SU-DHL-6 (cell line): ENCODE results near the gene CISD1.
A peak's percentile ranks its signal among the peaks of the same experiment; 100 is the strongest.

Source experiments
- H2AFZ ChIP-seq: fragments of 200-600 bp; sonication (generic); 2 replicates; pipeline ENCODE4 v1.6.1; 2014; ENCODE audit warnings: low read depth, mild to moderate bottlenecking, moderate library complexity, mixed read lengths, antibody characterized with exemption, low read length; ENCODE audit not compliant: severe bottlenecking
- H3F3A ChIP-seq: fragments of 200-600 bp; shearing (Covaris generic); 2 replicates; pipeline ENCODE4 v1.6.0; 2016; ENCODE audit warnings: antibody characterized with exemption, mild to moderate bottlenecking; ENCODE audit not compliant: insufficient read depth
- H3K27ac ChIP-seq: fragments of 200-600 bp; sonication (generic); 2 replicates; pipeline ENCODE4 v1.5.1; 2016; ENCODE audit warnings: low read depth, mild to moderate bottlenecking, low read length, moderate library complexity, mixed read lengths
- H3K27me3 ChIP-seq: fragments of 200-600 bp; sonication (generic), shearing (Covaris generic); 2 replicates; pipeline ENCODE4 v1.6.0; 2014; ENCODE audit warnings: mild to moderate bottlenecking, low read length
- H3K36me3 ChIP-seq: fragments of 200-600 bp; sonication (generic); 2 replicates; pipeline ENCODE4 v1.6.1; 2014; ENCODE audit warnings: mild to moderate bottlenecking, low read length, mixed read lengths
- H3K4me2 ChIP-seq: fragments of 300-600, 200-600 bp; shearing (Covaris generic), sonication (generic); 2 replicates; pipeline ENCODE4 v1.6.0; 2014; ENCODE audit warnings: low read length, low read depth, mild to moderate bottlenecking; ENCODE audit not compliant: poor library complexity, severe bottlenecking
- H3K4me3 ChIP-seq: fragments of 200-600 bp; sonication (generic); 2 replicates; pipeline ENCODE4 v1.5.1; 2014; ENCODE audit warnings: antibody characterized with exemption, low read length, mild to moderate bottlenecking, mixed read lengths; ENCODE audit not compliant: insufficient read depth, poor library complexity, severe bottlenecking
- H3K79me2 ChIP-seq: fragments of 200-600 bp; sonication (generic); 2 replicates; pipeline ENCODE4 v1.6.1; 2014; ENCODE audit warnings: mild to moderate bottlenecking, low read length, moderate library complexity; ENCODE audit not compliant: insufficient read depth
- H3K9ac ChIP-seq: fragments of 200-600 bp; sonication (generic); 2 replicates; pipeline ENCODE4 v1.7.0; 2014; ENCODE audit warnings: mild to moderate bottlenecking, low read length
- H3K9me2 ChIP-seq: fragments of 200-600 bp; sonication (generic); replicated peaks from 2 replicates; pipeline ENCODE4 v1.6.1; 2014; ENCODE audit warnings: low read length; ENCODE audit not compliant: insufficient read depth
- H3K9me3 ChIP-seq: fragments of 200-600 bp; sonication (generic); 2 replicates; pipeline ENCODE4 v1.6.1; 2014; ENCODE audit warnings: low read length, mixed read lengths; ENCODE audit not compliant: insufficient read depth
- H4K20me1 ChIP-seq: fragments of 200-600 bp; sonication (generic); 2 replicates; pipeline ENCODE4 v1.6.1; 2014; ENCODE audit warnings: low read depth, mild to moderate bottlenecking, antibody characterized with exemption, low read length, moderate library complexity, mixed read lengths
- CTCF ChIP-seq: fragments of 200-600 bp; sonication (generic); IDR thresholded peaks from one replicate; pipeline ENCODE4 v1.5.1; 2017; ENCODE audit warnings: antibody characterized with exemption, mild to moderate bottlenecking, low read length, moderate library complexity; ENCODE audit not compliant: insufficient read depth, poor library complexity, severe bottlenecking
- EZH2phosphoT487 ChIP-seq: fragments of 200-600 bp; sonication (generic), shearing (Covaris generic); conservative IDR thresholded peaks from 2 replicates; pipeline ENCODE4 v1.6.1; 2018; ENCODE audit warnings: mild to moderate bottlenecking, antibody characterized with exemption, low read length, moderate library complexity, mixed read lengths

The CISD1 gene

GRCh38 chr10:58299580-58299979 is 30.6 kb downstream of the CISD1 start:
- peak; percentile 74 for TF ChIP-seq CTCF
- TF ChIP-seq EZH2phosphoT487, result no peak
- H3K79me2 ChIP-seq, result no peaks in the 10 kb centered on the region
- H3K9me2 ChIP-seq, result no peaks in the 10 kb centered on the region
- no peaks in the 10 kb centered on the region for H3K36me3 ChIP-seq
- no peak overlapping the region for H3K4me2 ChIP-seq
- H3K9me3 ChIP-seq, result no peaks in the 10 kb centered on the region
- no peaks in the 10 kb centered on the region for H3K27me3 ChIP-seq
- H3K27ac ChIP-seq, result no peak overlapping the region
- no peak overlapping the region for H2AFZ ChIP-seq
- no peak overlapping the region for H3K4me3 ChIP-seq
- no peak overlapping the region for H3K9ac ChIP-seq
- no peaks in the 10 kb centered on the region for H4K20me1 ChIP-seq
- H3F3A ChIP-seq, result no peaks in the 10 kb centered on the region

GRCh38 chr10:58300676-58301075 is 31.7 kb downstream of the CISD1 start:
- no peaks in the 10 kb centered on the region for H3K9me2 ChIP-seq
- H4K20me1 ChIP-seq, result no peaks in the 10 kb centered on the region
- no peak overlapping the region for H3K4me3 ChIP-seq
- no peaks in the 10 kb centered on the region for H3F3A ChIP-seq
- no peak overlapping the region for H3K4me2 ChIP-seq
- no peaks in the 10 kb centered on the region for H3K9me3 ChIP-seq
- H3K27me3 ChIP-seq, result no peaks in the 10 kb centered on the region
- H3K9ac ChIP-seq, result no peak overlapping the region
- H3K36me3 ChIP-seq, result no peaks in the 10 kb centered on the region
- TF ChIP-seq CTCF, result no peak
- no peak overlapping the region for H2AFZ ChIP-seq
- H3K27ac ChIP-seq, result no peak overlapping the region
- H3K79me2 ChIP-seq, result no peaks in the 10 kb centered on the region

- TF ChIP-seq CTCF (no peak), EZH2phosphoT487 (no peak)
- no peak overlapping the region for H3K27ac ChIP-seq
- H3K9me2 ChIP-seq, result no peaks in the 10 kb centered on the region
- H3K4me3 ChIP-seq, result no peak overlapping the region
- H4K20me1 ChIP-seq, result no peaks in the 10 kb centered on the region
- H3K79me2 ChIP-seq, result no peaks in the 10 kb centered on the region
- H3F3A ChIP-seq, result no peaks in the 10 kb centered on the region
- no peaks in the 10 kb centered on the region for H3K9me3 ChIP-seq
- H2AFZ ChIP-seq, result no peak overlapping the region
- H3K36me3 ChIP-seq, result no peaks in the 10 kb centered on the region
- H3K9ac ChIP-seq, result no peak overlapping the region
- no peak overlapping the region for H3K4me2 ChIP-seq
- no peaks in the 10 kb centered on the region for H3K27me3 ChIP-seq
Measured at GRCh38 chr10:58302254-58302653, 33.3 kb downstream of the CISD1 start.
